Right ventricle myocardium superior (tissue), 1 donor: Measurements from ENCODE around the gene SHANK2. TPM values are rescaled to one million over a fixed set of nuclear protein-coding genes. Genes with fewer than 3 reads are reported as not detected.

ENCODE experiments used
- ATAC-seq: fragments of 200-7000 bp; cut with Tn5 transposase; one replicate; pipeline ENCODE4 v1.9.1; 2020; ENCODE audit warnings: mild to moderate bottlenecking; ENCODE audit not compliant: poor library complexity
- DNase-seq: peaks from one replicate; pipeline ENCODE4 v3.0.0-alpha.2; 2020
- intact Hi-C: fragments of 100-400 bp; cut with DNase I; formaldehyde crosslinking; loops from one replicate; pipeline ENCODE4 v1.11.2; 2022
- total RNA-seq: library from RNA; stranded (reverse); fragmentation: NEBNext Ultra II Directional; extraction: Animal tissue kit (Norgen Biotek cat#: 25700); gene quantifications from one replicate; pipeline ENCODE4 v1.2.1, GENCODE V29; 2021
- donor health status: DM: no; HTN: yes; CAD: no; lungs with severe emphysema.

The SHANK2 gene
- total RNA-seq, 1 donor from 2014 or later: 0.11 TPM

- intact Hi-C loops: no loop called here
- no peak for DNase-seq
- no peak for ATAC-seq
These were observed 41.5 kb downstream of the SHANK2 start for GRCh38 chr11:71210861-71211260.

GRCh38 chr11:71209656-71210055, 42.7 kb downstream of the SHANK2 start:
- ATAC-seq (no peak), DNase-seq (no peak)
- intact Hi-C loops: no loop called here

- intact Hi-C loops: no loop called here
- DNase-seq (no peak), ATAC-seq (no peak)
These were observed 43.2 kb downstream of the SHANK2 start for GRCh38 chr11:71209181-71209580.

- ATAC-seq: no peak
These were observed 44.2 kb downstream of the SHANK2 start for GRCh38 chr11:71208011-71208774.

GRCh38 chr11:71207563-71207962, 44.8 kb downstream of the SHANK2 start:
- ATAC-seq: no peak
- intact Hi-C loops: no loop called here
- no peak for DNase-seq

More at GRCh38 chr11:71208011-71208774, 44.2 kb downstream of the SHANK2 start:
- DNase-seq: no peak
- intact Hi-C loops: no loop called here

GRCh38 chr11:71206186-71206585, 46.2 kb downstream of the SHANK2 start:
- DNase-seq (no peak), ATAC-seq (peak; percentile 63)
- intact Hi-C loops: no loop called here

GRCh38 chr11:71204748-71205664, 47.4 kb downstream of the SHANK2 start:
- intact Hi-C loops: no loop called here
- no peak for ATAC-seq
- no peak for DNase-seq

- intact Hi-C loops: no loop called here
- DNase-seq: no peak
- ATAC-seq: no peak
These were observed 48.1 kb downstream of the SHANK2 start for GRCh38 chr11:71204294-71204693.

GRCh38 chr11:71203681-71204080, 48.7 kb downstream of the SHANK2 start:
- intact Hi-C loops: no loop called here
- DNase-seq (no peak), ATAC-seq (no peak)

- intact Hi-C loops: no loop called here
These were observed 49.4 kb downstream of the SHANK2 start for GRCh38 chr11:71202966-71203365.

GRCh38 chr11:71202598-71202944, 49.8 kb downstream of the SHANK2 start:
- ATAC-seq (no peak), DNase-seq (no peak)
- intact Hi-C loops: no loop called here

More at GRCh38 chr11:71202966-71203365, 49.4 kb downstream of the SHANK2 start:
- ATAC-seq: no peak
- DNase-seq: no peak

Other genes with a start within 250 kb of the SHANK2 start
- 48.5 TPM for gene DHCR7, start 195.8 kb upstream of the SHANK2 start, total RNA-seq
- gene NADSYN1, start 200.6 kb upstream of the SHANK2 start, total RNA-seq: 18.5 TPM